ENCODE measurements around the gene PIAS2.

GRCh38 chr18:46820863-46821262, 96.4 kb downstream of the PIAS2 start:
- TF ChIP-seq POLR2A (IDR thresholded peaks at IDR 0.05): no peak
- no peak for TF ChIP-seq CTCF (IDR thresholded peaks at IDR 0.05 in 8 of 11, conservative IDR thresholded peaks at IDR 0.05 in 3 of 11)
- TF ChIP-seq POLR2AphosphoS5 (IDR thresholded peaks at IDR 0.05): no peak
